ENCODE data around the gene PBX1. TPM values are rescaled to one million over a fixed set of nuclear protein-coding genes. Genes with fewer than 3 reads are reported as not detected.

PBX1 gene
- total and polyA plus RNA-seq, 2 experiments from 2014 or later: 40.0 to 104 TPM

- Histone ChIP-seq H4K20me1 (replicated peaks; ENCODE audit: insufficient read depth) (no peaks in the 10 kb centered on the region), H3K4me3 (no peak overlapping the region), H3F3A (replicated peaks; ENCODE audit: low read depth) (no peaks in the 10 kb centered on the region), H3K9me2 (ENCODE audit: insufficient read depth) (no peaks in the 10 kb centered on the region), H2AFZ (no peak overlapping the region), H3K27ac (ENCODE audit: low read depth) (no peak overlapping the region), H3K4me2 (no peak overlapping the region), H3K27me3 (ENCODE audit: insufficient read depth) (no peaks in the 10 kb centered on the region), H3K4me1 (ENCODE audit: insufficient read depth) (peaks cover 9% of the 10 kb centered on the region; the same call in 1 of the 2 replicates), H3K79me2 (replicated peaks; ENCODE audit: insufficient read depth) (no peaks in the 10 kb centered on the region), H3K36me3 (ENCODE audit: insufficient read depth) (no peaks in the 10 kb centered on the region)
- H3K9me3 Mint-ChIP-seq: no peaks in the 10 kb centered on the region
- H3K27ac Mint-ChIP-seq: no peak overlapping the region
- H3K36me3 Mint-ChIP-seq (ENCODE audit: low read depth): no peaks in the 10 kb centered on the region
- no peak overlapping the region for H3K4me3 Mint-ChIP-seq
- ATAC-seq: peak; percentile 34
- H3K27me3 Mint-ChIP-seq (ENCODE audit: insufficient read depth, low read depth, poor library complexity): no peaks in the 10 kb centered on the region
- DNase-seq (ENCODE audit: low spot score): no peak
- H3K4me1 Mint-ChIP-seq: peaks cover 11% of the 10 kb centered on the region
- TF ChIP-seq, protein P1, sequence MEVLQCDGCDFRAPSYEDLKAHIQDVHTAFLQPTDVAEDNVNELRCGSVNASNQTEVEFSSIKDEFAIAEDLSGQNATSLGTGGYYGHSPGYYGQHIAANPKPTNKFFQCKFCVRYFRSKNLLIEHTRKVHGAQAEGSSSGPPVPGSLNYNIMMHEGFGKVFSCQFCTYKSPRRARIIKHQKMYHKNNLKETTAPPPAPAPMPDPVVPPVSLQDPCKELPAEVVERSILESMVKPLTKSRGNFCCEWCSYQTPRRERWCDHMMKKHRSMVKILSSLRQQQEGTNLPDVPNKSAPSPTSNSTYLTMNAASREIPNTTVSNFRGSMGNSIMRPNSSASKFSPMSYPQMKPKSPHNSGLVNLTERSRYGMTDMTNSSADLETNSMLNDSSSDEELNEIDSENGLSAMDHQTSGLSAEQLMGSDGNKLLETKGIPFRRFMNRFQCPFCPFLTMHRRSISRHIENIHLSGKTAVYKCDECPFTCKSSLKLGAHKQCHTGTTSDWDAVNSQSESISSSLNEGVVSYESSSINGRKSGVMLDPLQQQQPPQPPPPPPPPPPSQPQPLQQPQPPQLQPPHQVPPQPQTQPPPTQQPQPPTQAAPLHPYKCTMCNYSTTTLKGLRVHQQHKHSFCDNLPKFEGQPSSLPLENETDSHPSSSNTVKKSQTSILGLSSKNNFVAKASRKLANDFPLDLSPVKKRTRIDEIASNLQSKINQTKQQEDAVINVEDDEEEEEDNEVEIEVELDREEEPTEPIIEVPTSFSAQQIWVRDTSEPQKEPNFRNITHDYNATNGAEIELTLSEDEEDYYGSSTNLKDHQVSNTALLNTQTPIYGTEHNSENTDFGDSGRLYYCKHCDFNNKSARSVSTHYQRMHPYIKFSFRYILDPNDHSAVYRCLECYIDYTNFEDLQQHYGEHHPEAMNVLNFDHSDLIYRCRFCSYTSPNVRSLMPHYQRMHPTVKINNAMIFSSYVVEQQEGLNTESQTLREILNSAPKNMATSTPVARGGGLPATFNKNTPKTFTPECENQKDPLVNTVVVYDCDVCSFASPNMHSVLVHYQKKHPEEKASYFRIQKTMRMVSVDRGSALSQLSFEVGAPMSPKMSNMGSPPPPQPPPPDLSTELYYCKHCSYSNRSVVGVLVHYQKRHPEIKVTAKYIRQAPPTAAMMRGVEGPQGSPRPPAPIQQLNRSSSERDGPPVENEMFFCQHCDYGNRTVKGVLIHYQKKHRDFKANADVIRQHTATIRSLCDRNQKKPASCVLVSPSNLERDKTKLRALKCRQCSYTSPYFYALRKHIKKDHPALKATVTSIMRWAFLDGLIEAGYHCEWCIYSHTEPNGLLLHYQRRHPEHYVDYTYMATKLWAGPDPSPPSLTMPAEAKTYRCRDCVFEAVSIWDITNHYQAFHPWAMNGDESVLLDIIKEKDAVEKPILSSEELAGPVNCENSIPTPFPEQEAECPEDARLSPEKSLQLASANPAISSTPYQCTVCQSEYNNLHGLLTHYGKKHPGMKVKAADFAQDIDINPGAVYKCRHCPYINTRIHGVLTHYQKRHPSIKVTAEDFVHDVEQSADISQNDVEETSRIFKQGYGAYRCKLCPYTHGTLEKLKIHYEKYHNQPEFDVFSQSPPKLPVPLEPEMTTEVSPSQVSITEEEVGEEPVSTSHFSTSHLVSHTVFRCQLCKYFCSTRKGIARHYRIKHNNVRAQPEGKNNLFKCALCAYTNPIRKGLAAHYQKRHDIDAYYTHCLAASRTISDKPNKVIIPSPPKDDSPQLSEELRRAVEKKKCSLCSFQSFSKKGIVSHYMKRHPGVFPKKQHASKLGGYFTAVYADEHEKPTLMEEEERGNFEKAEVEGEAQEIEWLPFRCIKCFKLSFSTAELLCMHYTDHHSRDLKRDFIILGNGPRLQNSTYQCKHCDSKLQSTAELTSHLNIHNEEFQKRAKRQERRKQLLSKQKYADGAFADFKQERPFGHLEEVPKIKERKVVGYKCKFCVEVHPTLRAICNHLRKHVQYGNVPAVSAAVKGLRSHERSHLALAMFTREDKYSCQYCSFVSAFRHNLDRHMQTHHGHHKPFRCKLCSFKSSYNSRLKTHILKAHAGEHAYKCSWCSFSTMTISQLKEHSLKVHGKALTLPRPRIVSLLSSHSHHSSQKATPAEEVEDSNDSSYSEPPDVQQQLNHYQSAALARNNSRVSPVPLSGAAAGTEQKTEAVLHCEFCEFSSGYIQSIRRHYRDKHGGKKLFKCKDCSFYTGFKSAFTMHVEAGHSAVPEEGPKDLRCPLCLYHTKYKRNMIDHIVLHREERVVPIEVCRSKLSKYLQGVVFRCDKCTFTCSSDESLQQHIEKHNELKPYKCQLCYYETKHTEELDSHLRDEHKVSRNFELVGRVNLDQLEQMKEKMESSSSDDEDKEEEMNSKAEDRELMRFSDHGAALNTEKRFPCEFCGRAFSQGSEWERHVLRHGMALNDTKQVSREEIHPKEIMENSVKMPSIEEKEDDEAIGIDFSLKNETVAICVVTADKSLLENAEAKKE (CRISPR knock-in tag; IDR thresholded peaks at IDR 0.05): no peak
- no peak for TF ChIP-seq ZNF114 (CRISPR knock-in tag; IDR thresholded peaks at IDR 0.05)
- no peak for TF ChIP-seq EZH2 (IDR thresholded peaks at IDR 0.05; ENCODE audit: low read depth, unreplicated experiment)
- TF ChIP-seq STAT1 (IDR thresholded peaks at IDR 0.05; ENCODE audit: unreplicated experiment): no peak
- no peak for TF ChIP-seq ZNF331 (CRISPR knock-in tag; IDR thresholded peaks at IDR 0.05; ENCODE audit: low read depth)
- no peak for TF ChIP-seq JUNB (IDR thresholded peaks at IDR 0.05; ENCODE audit: unreplicated experiment)
- TF ChIP-seq EZH2phosphoT487 (IDR thresholded peaks at IDR 0.05; ENCODE audit: unreplicated experiment): no peak
- no peak for TF ChIP-seq NANOG (IDR thresholded peaks at IDR 0.05; ENCODE audit: borderline replicate concordance)
- no peak for TF ChIP-seq CTCF (conservative IDR thresholded peaks at IDR 0.05; ENCODE audit: low read depth in 2 of 2)
- TF ChIP-seq ETS1 (IDR thresholded peaks at IDR 0.05): no peak
- no peak for TF ChIP-seq POLR2AphosphoS5 (IDR thresholded peaks at IDR 0.05; ENCODE audit: low read depth)
Observed at GRCh38 chr1:164511001-164511705, 47.8 kb upstream of the PBX1 start.

Measured in GM23338 (cell line).